Left cardiac atrium (tissue), 4 donors: ENCODE data around the gene MVB12B. TPM values are rescaled to one million over a fixed set of nuclear protein-coding genes. Genes with fewer than 3 reads are reported as not detected.
A peak's percentile ranks its signal among the peaks of the same experiment; 100 is the strongest.
"Not testable (repeated sequence)": the region's sequence is repeated elsewhere in the genome, so short reads cannot be mapped to it uniquely, and the experiment has no call there.

ENCODE experiments used
- ATAC-seq, 2 donors: fragments of 200-7000 bp; cut with Tn5 transposase; one replicate each; pipeline ENCODE4 v1.9.1; 2020; ENCODE audit warnings: mild to moderate bottlenecking in 2 of 2, moderate library complexity in 2 of 2
- DNase-seq: peaks from one replicate; pipeline ENCODE4 v3.0.0-alpha.2; 2020
- intact Hi-C, 2 donors: fragments of 100-400 bp; cut with DNase I; formaldehyde crosslinking; loops; one replicate each; pipeline versions ENCODE4 v1.14.1 to v1.15.1; 2022 to 2023
- total RNA-seq, 2 donors: library from RNA; stranded (reverse); fragmentation: NEBNext Ultra II Directional; extraction: Animal tissue kit (Norgen Biotek cat#: 25700); gene quantifications; one replicate each; pipeline ENCODE4 v1.2.1, GENCODE V29; 2021
- donor health status: DM: no; HTN: yes; CAD: no.
- donor health status: DM: no; HTN: yes; CAD: no; lungs with severe emphysema.
- donor health status: DM: yes; HTN: yes; CAD: no.
- donor health status: Dilated cardiomyopathy.

The MVB12B gene
- total RNA-seq, 2 donors from 2014 or later, result 9.7 to 12.3 TPM

GRCh38 chr9:126526218-126527108, 199.8 kb downstream of the MVB12B start:
- DNase-seq (no peak), ATAC-seq (no peak)
- intact Hi-C loops, result no loop called here

- ATAC-seq (no peak), DNase-seq (no peak)
- intact Hi-C loops, result no loop called here
These were observed 200.6 kb downstream of the MVB12B start for GRCh38 chr9:126527109-126527825.

GRCh38 chr9:126528111-126528510, 201.5 kb downstream of the MVB12B start:
- intact Hi-C loops, result no loop called here
- no peak for ATAC-seq
- no peak for DNase-seq

- intact Hi-C loops, result no loop called here
- ATAC-seq (no peak), DNase-seq (no peak)
These were observed 202.3 kb downstream of the MVB12B start for GRCh38 chr9:126528915-126529314.

- DNase-seq (no peak), ATAC-seq (no peak)
- intact Hi-C loops, result no loop called here
These were observed 204.5 kb downstream of the MVB12B start for GRCh38 chr9:126531035-126531571.

GRCh38 chr9:126531591-126531990, 205.0 kb downstream of the MVB12B start:
- ATAC-seq, result peak in 1 of 2 donors; percentile 14
- no peak for DNase-seq
- intact Hi-C loops, result no loop called here

- DNase-seq (peak; percentile 60), ATAC-seq (peak; percentile 81 to 87)
- intact Hi-C loops, result no loop called here
These were observed 205.4 kb downstream of the MVB12B start for GRCh38 chr9:126532019-126532462.

- no peak for DNase-seq
- intact Hi-C loops, result no loop called here
- ATAC-seq, result peak in 1 of 2 donors; percentile 59
These were observed 205.9 kb downstream of the MVB12B start for GRCh38 chr9:126532489-126532888.

- ATAC-seq (no peak), DNase-seq (no peak)
- intact Hi-C loops, result no loop called here
These were observed 206.6 kb downstream of the MVB12B start for GRCh38 chr9:126532951-126533925.

- no peak for DNase-seq
- intact Hi-C loops, result no loop called here
- no peak for ATAC-seq
These were observed 207.3 kb downstream of the MVB12B start for GRCh38 chr9:126533926-126534310.

GRCh38 chr9:126534431-126535186, 208.0 kb downstream of the MVB12B start:
- intact Hi-C loops, result no loop called here
- DNase-seq (no peak), ATAC-seq (no peak)

- DNase-seq (no peak), ATAC-seq (no peak)
- intact Hi-C loops, result no loop called here
These were observed 209.5 kb downstream of the MVB12B start for GRCh38 chr9:126536131-126536530.

GRCh38 chr9:126536841-126537465, 210.3 kb downstream of the MVB12B start:
- intact Hi-C loops, result no loop called here
- no peak for DNase-seq
- ATAC-seq, result no peak

- ATAC-seq (no peak), DNase-seq (no peak)
- intact Hi-C loops, result no loop called here
These were observed 211.9 kb downstream of the MVB12B start for GRCh38 chr9:126538550-126538949.

- DNase-seq, intact Hi-C loops: not testable (repeated sequence)
These were observed 213.8 kb downstream of the MVB12B start for GRCh38 chr9:126540398-126540797.

GRCh38 chr9:126543490-126543889, 216.9 kb downstream of the MVB12B start:
- DNase-seq (no peak), ATAC-seq (no peak)
- intact Hi-C loops, result no loop called here

More at GRCh38 chr9:126540398-126540797, 213.8 kb downstream of the MVB12B start:
- ATAC-seq, result not testable (repeated sequence)

- DNase-seq (no peak), ATAC-seq (no peak)
- intact Hi-C loops, result no loop called here
These were observed 218.5 kb downstream of the MVB12B start for GRCh38 chr9:126545106-126545505.

GRCh38 chr9:126546036-126546435, 219.4 kb downstream of the MVB12B start:
- DNase-seq (no peak), ATAC-seq (no peak)
- intact Hi-C loops, result no loop called here
